WTC11 (cell line): ENCODE results near the gene ST6GALNAC3. TPM values are rescaled to one million over a fixed set of nuclear protein-coding genes. Genes with fewer than 3 reads are reported as not detected.

Source experiments
- ATAC-seq: fragments of 200-7000 bp; cut with Tn5 transposase; 2 replicates; pipeline ENCODE4 v1.10.0; 2021; ENCODE audit warnings: mild to moderate bottlenecking, moderate library complexity
- CTCF ChIA-PET: fragments of 300-600 bp; sonication (Branson Sonifier 250); formaldehyde crosslinking; loops from one replicate; lab custom pipeline; 2021; ENCODE audit warnings: antibody characterized with exemption; lab: Charles Lee
- POLR2A ChIA-PET: fragments of 350-600 bp; sonication (Branson Sonifier 250); formaldehyde crosslinking; loops from one replicate; lab custom pipeline; 2021; ENCODE audit warnings: antibody characterized with exemption; lab: Charles Lee
- DNase-seq: peaks from one replicate; pipeline ENCODE4 v3.0.0; 2021; ENCODE audit warnings: low spot score
- H3K27ac Mint-ChIP-seq: 2 replicates; pipeline ENCODE4 v1.8.0; 2021; ENCODE audit warnings: mixed read lengths
- H3K27me3 Mint-ChIP-seq: 2 replicates; pipeline ENCODE4 v1.8.0; 2021; ENCODE audit warnings: low read depth, mild to moderate bottlenecking, moderate library complexity, mixed read lengths
- H3K36me3 Mint-ChIP-seq: 2 replicates; pipeline ENCODE4 v1.8.0; 2021; ENCODE audit warnings: mixed read lengths
- H3K4me1 Mint-ChIP-seq: 2 replicates; pipeline ENCODE4 v1.8.0; 2022; ENCODE audit warnings: mixed read lengths
- H3K4me3 Mint-ChIP-seq: 2 replicates; pipeline ENCODE4 v1.8.0; 2021; ENCODE audit warnings: mild to moderate bottlenecking, moderate library complexity, mixed read lengths
- H3K9me3 Mint-ChIP-seq: 2 replicates; pipeline ENCODE4 v1.8.0; 2021; ENCODE audit warnings: mixed read lengths
- CDX4 ChIP-seq: fragments of 250-450 bp; sonication (Bioruptor Pico); IDR thresholded peaks from 2 replicates; pipeline ENCODE4 v1.9.0; 2021; ENCODE audit warnings: moderate library complexity, mild to moderate bottlenecking, inconsistent platforms, borderline replicate concordance
- CREB1 ChIP-seq: sonication (generic); formaldehyde crosslinking; IDR thresholded peaks from 2 replicates; pipeline ENCODE4 v1.8.0; 2023; ENCODE audit warnings: mild to moderate bottlenecking, missing genetic modification reagents
- CTCF ChIP-seq: fragments of 200-600 bp; IDR thresholded peaks from 2 replicates; pipeline ENCODE4 v1.8.0; 2022; ENCODE audit warnings: antibody characterized with exemption
- E2F1 ChIP-seq: sonication (generic); formaldehyde crosslinking; IDR thresholded peaks from 2 replicates; pipeline ENCODE4 v1.8.0; 2022; ENCODE audit warnings: mild to moderate bottlenecking, missing genetic modification reagents
- ELF4 ChIP-seq: sonication (generic); formaldehyde crosslinking; IDR thresholded peaks from 2 replicates; pipeline ENCODE4 v1.8.1; 2022; ENCODE audit warnings: low read depth, mild to moderate bottlenecking, moderate library complexity, missing genetic modification reagents
- ERG ChIP-seq: fragments of 250-450 bp; sonication (Bioruptor Pico); IDR thresholded peaks from 2 replicates; pipeline ENCODE4 v1.8.0; 2021; ENCODE audit warnings: mild to moderate bottlenecking
- FOXK1 ChIP-seq: sonication (generic); formaldehyde crosslinking; IDR thresholded peaks from 2 replicates; pipeline ENCODE4 v1.8.0; 2022; ENCODE audit warnings: mild to moderate bottlenecking, moderate library complexity, missing genetic modification reagents
- MXD4 ChIP-seq: fragments of 250-450 bp; sonication (Bioruptor Pico); IDR thresholded peaks from 2 replicates; pipeline ENCODE4 v1.8.0; 2021; ENCODE audit warnings: mild to moderate bottlenecking, moderate library complexity, borderline replicate concordance
- OVOL2 ChIP-seq: fragments of 250-450 bp; sonication (Bioruptor Pico); IDR thresholded peaks from 2 replicates; pipeline ENCODE4 v1.9.0; 2021; ENCODE audit warnings: mild to moderate bottlenecking, borderline replicate concordance
- PRRX2 ChIP-seq: fragments of 250-450 bp; sonication (Bioruptor Pico); IDR thresholded peaks from 2 replicates; pipeline ENCODE4 v1.8.0; 2021; ENCODE audit warnings: mild to moderate bottlenecking
- RELA ChIP-seq: sonication (generic); formaldehyde crosslinking; IDR thresholded peaks from 2 replicates; pipeline ENCODE4 v1.8.1; 2022; ENCODE audit warnings: missing genetic modification reagents, mild to moderate bottlenecking, borderline replicate concordance
- STAT6 ChIP-seq: sonication (generic); formaldehyde crosslinking; conservative IDR thresholded peaks from 2 replicates; pipeline ENCODE4 v1.8.1; 2023; ENCODE audit warnings: mild to moderate bottlenecking, low read depth, missing genetic modification reagents, moderate library complexity
- ZNF219 ChIP-seq: sonication (generic); formaldehyde crosslinking; IDR thresholded peaks from 2 replicates; pipeline ENCODE4 v1.8.0; 2023; ENCODE audit warnings: missing genetic modification reagents, mild to moderate bottlenecking, borderline replicate concordance
- ZNF281 ChIP-seq: sonication (generic); formaldehyde crosslinking; IDR thresholded peaks from 2 replicates; pipeline ENCODE4 v1.8.0; 2023; ENCODE audit warnings: mild to moderate bottlenecking, missing genetic modification reagents
- total RNA-seq: library from RNA; stranded (reverse); gene quantifications from 3 replicates; pipeline ENCODE4 v1.2.3, GENCODE V29; 2021
- TF ChIP-seq, protein P1 (sequence below): fragments of 250-450 bp; sonication (Bioruptor Pico); IDR thresholded peaks from 2 replicates; pipeline ENCODE4 v2.1.2; 2022; ENCODE audit warnings: mild to moderate bottlenecking, moderate library complexity
- TF ChIP-seq, protein P2 (sequence below): fragments of 250-450 bp; sonication (Bioruptor Pico); IDR thresholded peaks from 2 replicates; pipeline ENCODE4 v1.9.0; 2021; ENCODE audit warnings: mild to moderate bottlenecking
- TF ChIP-seq, protein P3 (sequence below): sonication (generic); formaldehyde crosslinking; IDR thresholded peaks from 2 replicates; pipeline ENCODE4 v1.8.0; 2022; ENCODE audit warnings: mild to moderate bottlenecking, missing genetic modification reagents

ST6GALNAC3 gene
- total RNA-seq, 1 experiment from 2014 or later: 11.9 TPM

DNA sequence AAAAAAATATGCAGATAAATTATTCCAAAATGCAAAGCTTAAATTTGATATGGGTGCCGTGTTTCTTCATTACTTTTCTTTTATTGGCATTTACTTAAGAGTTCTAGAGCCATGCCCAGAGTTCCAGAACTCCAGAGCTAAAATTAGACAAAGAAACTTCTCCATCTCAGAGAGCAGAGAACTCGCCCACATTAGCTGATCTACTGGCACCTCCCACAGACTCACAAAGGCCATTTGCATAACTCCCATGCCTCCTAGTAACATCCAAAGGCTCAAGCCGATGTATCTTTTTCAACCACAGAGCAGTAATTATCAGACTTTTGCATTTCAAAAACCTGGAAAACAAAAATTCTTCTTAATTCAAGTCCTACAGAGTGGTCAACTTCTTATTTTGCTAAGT is 468.9 kb downstream of the ST6GALNAC3 start:
- DNase-seq (no peak), ATAC-seq (no peak)
- ChIA-PET POLR2A (no interaction called here), CTCF (no interaction called here)
- Mint-ChIP-seq H3K4me1 (peaks cover 28% of the 10 kb centered on the region), H3K27me3 (no peaks in the 10 kb centered on the region), H3K27ac (no peak overlapping the region), H3K4me3 (no peak overlapping the region), H3K36me3 (peaks cover 13% of the 10 kb centered on the region), H3K9me3 (peaks cover 17% of the 10 kb centered on the region)
- TF ChIP-seq CDX4 (CRISPR knock-in tag) (no peak), CREB1 (CRISPR knock-in tag) (no peak), PRRX2 (CRISPR knock-in tag) (no peak), CTCF (no peak), ELF4 (CRISPR knock-in tag) (no peak), ZNF281 (no peak)
- TF ChIP-seq, protein P1, sequence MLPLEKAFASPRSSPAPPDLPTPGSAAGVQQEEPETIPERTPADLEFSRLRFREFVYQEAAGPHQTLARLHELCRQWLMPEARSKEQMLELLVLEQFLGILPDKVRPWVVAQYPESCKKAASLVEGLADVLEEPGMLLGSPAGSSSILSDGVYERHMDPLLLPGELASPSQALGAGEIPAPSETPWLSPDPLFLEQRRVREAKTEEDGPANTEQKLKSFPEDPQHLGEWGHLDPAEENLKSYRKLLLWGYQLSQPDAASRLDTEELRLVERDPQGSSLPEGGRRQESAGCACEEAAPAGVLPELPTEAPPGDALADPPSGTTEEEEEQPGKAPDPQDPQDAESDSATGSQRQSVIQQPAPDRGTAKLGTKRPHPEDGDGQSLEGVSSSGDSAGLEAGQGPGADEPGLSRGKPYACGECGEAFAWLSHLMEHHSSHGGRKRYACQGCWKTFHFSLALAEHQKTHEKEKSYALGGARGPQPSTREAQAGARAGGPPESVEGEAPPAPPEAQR (CRISPR knock-in tag): no peak
- TF ChIP-seq, protein P2, sequence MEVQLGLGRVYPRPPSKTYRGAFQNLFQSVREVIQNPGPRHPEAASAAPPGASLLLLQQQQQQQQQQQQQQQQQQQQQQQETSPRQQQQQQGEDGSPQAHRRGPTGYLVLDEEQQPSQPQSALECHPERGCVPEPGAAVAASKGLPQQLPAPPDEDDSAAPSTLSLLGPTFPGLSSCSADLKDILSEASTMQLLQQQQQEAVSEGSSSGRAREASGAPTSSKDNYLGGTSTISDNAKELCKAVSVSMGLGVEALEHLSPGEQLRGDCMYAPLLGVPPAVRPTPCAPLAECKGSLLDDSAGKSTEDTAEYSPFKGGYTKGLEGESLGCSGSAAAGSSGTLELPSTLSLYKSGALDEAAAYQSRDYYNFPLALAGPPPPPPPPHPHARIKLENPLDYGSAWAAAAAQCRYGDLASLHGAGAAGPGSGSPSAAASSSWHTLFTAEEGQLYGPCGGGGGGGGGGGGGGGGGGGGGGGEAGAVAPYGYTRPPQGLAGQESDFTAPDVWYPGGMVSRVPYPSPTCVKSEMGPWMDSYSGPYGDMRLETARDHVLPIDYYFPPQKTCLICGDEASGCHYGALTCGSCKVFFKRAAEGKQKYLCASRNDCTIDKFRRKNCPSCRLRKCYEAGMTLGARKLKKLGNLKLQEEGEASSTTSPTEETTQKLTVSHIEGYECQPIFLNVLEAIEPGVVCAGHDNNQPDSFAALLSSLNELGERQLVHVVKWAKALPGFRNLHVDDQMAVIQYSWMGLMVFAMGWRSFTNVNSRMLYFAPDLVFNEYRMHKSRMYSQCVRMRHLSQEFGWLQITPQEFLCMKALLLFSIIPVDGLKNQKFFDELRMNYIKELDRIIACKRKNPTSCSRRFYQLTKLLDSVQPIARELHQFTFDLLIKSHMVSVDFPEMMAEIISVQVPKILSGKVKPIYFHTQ: no peak

GRCh38 chr1:76546354-76546933 is 471.9 kb downstream of the ST6GALNAC3 start:
- H3K27me3 Mint-ChIP-seq: no peaks in the 10 kb centered on the region
- no peak for ATAC-seq
- no peak for TF ChIP-seq OVOL2 (CRISPR knock-in tag)
- no peak for TF ChIP-seq MXD4 (CRISPR knock-in tag)
- TF ChIP-seq E2F1 (CRISPR knock-in tag): no peak
- no peak for TF ChIP-seq ZNF219 (CRISPR knock-in tag)
- no peak for TF ChIP-seq RELA (CRISPR knock-in tag)
- no peak for TF ChIP-seq ERG (CRISPR knock-in tag)
- no peak for TF ChIP-seq STAT6 (CRISPR knock-in tag)
- TF ChIP-seq, protein P3, sequence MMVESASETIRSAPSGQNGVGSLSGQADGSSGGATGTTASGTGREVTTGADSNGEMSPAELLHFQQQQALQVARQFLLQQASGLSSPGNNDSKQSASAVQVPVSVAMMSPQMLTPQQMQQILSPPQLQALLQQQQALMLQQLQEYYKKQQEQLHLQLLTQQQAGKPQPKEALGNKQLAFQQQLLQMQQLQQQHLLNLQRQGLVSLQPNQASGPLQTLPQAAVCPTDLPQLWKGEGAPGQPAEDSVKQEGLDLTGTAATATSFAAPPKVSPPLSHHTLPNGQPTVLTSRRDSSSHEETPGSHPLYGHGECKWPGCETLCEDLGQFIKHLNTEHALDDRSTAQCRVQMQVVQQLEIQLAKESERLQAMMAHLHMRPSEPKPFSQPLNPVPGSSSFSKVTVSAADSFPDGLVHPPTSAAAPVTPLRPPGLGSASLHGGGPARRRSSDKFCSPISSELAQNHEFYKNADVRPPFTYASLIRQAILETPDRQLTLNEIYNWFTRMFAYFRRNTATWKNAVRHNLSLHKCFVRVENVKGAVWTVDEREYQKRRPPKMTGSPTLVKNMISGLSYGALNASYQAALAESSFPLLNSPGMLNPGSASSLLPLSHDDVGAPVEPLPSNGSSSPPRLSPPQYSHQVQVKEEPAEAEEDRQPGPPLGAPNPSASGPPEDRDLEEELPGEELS (CRISPR knock-in tag): no peak
- no peak for TF ChIP-seq FOXK1 (CRISPR knock-in tag)

More at GRCh38 chr1:76546354-76546933, 471.9 kb downstream of the ST6GALNAC3 start:
- Mint-ChIP-seq H3K36me3 (no peaks in the 10 kb centered on the region), H3K27ac (no peak overlapping the region), H3K4me1 (peaks cover 23% of the 10 kb centered on the region), H3K9me3 (no peaks in the 10 kb centered on the region), H3K4me3 (no peak overlapping the region)
- ChIA-PET POLR2A (no interaction called here), CTCF (interaction anchor here (2.4 kb wide), 1 partner anchor 392 kb away, joined by 17 read pairs; no protein-coding TSS in a partner anchor)
- DNase-seq: no peak
